Measurements from ENCODE around the gene ACOX2.

GRCh38 chr3:58581328-58582091, 44.5 kb upstream of the ACOX2 start:
- TF ChIP-seq, protein P1, sequence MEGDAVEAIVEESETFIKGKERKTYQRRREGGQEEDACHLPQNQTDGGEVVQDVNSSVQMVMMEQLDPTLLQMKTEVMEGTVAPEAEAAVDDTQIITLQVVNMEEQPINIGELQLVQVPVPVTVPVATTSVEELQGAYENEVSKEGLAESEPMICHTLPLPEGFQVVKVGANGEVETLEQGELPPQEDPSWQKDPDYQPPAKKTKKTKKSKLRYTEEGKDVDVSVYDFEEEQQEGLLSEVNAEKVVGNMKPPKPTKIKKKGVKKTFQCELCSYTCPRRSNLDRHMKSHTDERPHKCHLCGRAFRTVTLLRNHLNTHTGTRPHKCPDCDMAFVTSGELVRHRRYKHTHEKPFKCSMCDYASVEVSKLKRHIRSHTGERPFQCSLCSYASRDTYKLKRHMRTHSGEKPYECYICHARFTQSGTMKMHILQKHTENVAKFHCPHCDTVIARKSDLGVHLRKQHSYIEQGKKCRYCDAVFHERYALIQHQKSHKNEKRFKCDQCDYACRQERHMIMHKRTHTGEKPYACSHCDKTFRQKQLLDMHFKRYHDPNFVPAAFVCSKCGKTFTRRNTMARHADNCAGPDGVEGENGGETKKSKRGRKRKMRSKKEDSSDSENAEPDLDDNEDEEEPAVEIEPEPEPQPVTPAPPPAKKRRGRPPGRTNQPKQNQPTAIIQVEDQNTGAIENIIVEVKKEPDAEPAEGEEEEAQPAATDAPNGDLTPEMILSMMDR (conservative IDR thresholded peaks at IDR 0.05; ENCODE audit: low read depth, low read length) = no peak
- TF ChIP-seq EZH2phosphoT487 (IDR thresholded peaks at IDR 0.05; ENCODE audit: borderline replicate concordance, low read length) = no peak
